A204.1 (cell line): ENCODE data around the gene EID3.

ENCODE experiments used
- FAIRE-seq: peaks from 2 replicates; lab custom pipeline; 2012; peaks lifted over from hg19 to GRCh38; lab: Jason Lieb, UNC

The EID3 gene

GRCh38 chr12:104340177-104340576 is 36.6 kb downstream of the EID3 start:
- no peak for FAIRE-seq

GRCh38 chr12:104340925-104341611 is 37.5 kb downstream of the EID3 start:
- no peak for FAIRE-seq

GRCh38 chr12:104342147-104342546 is 38.6 kb downstream of the EID3 start:
- no peak for FAIRE-seq

- no peak for FAIRE-seq
These were observed 39.2 kb downstream of the EID3 start for GRCh38 chr12:104342635-104343249.

GRCh38 chr12:104344682-104345081 is 41.1 kb downstream of the EID3 start:
- no peak for FAIRE-seq

GRCh38 chr12:104345234-104346066 is 41.9 kb downstream of the EID3 start:
- FAIRE-seq, result no peak

- FAIRE-seq, result no peak
These were observed 44.0 kb downstream of the EID3 start for GRCh38 chr12:104347374-104348075.

- no peak for FAIRE-seq
These were observed 44.9 kb downstream of the EID3 start for GRCh38 chr12:104348283-104348993.

GRCh38 chr12:104348994-104349494 is 45.5 kb downstream of the EID3 start:
- no peak for FAIRE-seq

GRCh38 chr12:104350211-104351056 is 46.9 kb downstream of the EID3 start:
- no peak for FAIRE-seq

- FAIRE-seq, result no peak
These were observed 47.8 kb downstream of the EID3 start for GRCh38 chr12:104351057-104351983.

- FAIRE-seq, result no peak
These were observed 48.7 kb downstream of the EID3 start for GRCh38 chr12:104352106-104352713.

GRCh38 chr12:104353012-104353981 is 49.8 kb downstream of the EID3 start:
- FAIRE-seq, result no peak

GRCh38 chr12:104354167-104354867 is 50.8 kb downstream of the EID3 start:
- no peak for FAIRE-seq
